NCI-H1694 treated with DMSO at 0.1 percent for 48 hours (cell line): ENCODE data around the gene MCOLN1.
"Not testable (repeated sequence)": the region's sequence is repeated elsewhere in the genome, so short reads cannot be mapped to it uniquely, and the experiment has no call there.

ENCODE experiments used
- DNase-seq: peaks from one replicate; lab custom pipeline; 2025; lab: John Stamatoyannopoulos, UW

MCOLN1 gene

DNA sequence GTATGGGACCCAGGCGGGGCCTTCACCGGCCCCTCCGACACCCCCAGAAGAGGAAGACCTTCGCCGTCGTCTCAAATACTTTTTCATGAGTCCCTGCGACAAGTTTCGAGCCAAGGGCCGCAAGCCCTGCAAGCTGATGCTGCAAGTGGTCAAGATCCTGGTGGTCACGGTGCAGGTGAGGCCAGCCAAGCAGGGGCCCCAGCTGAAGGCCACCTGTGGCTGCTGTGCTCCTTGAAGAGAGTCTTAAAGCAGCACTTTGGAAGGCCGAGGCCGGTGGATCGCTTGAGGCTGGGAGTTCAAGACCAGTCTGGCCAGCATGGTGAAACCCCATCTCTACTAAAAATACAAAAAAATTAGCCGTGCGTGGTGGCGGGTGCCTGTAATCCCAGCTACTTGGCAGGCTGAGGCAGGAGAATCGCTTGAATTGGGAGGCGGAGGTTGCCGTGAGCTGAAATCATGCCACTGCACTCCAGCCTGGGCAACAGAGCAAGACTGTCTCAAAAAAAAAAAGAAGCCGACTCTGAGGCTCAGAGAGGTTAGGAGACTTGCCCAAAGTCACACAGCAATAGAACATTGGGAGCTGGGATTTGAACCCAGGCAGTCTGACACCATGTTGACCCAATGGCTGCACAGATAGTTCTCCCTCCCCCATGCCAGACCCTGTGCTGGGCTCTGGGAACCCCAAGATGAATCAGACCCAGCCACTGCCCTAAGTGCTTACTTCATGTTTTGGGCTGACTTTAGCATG lies 2.7 kb downstream of the MCOLN1 start:
- DNase-seq: no peak

DNA sequence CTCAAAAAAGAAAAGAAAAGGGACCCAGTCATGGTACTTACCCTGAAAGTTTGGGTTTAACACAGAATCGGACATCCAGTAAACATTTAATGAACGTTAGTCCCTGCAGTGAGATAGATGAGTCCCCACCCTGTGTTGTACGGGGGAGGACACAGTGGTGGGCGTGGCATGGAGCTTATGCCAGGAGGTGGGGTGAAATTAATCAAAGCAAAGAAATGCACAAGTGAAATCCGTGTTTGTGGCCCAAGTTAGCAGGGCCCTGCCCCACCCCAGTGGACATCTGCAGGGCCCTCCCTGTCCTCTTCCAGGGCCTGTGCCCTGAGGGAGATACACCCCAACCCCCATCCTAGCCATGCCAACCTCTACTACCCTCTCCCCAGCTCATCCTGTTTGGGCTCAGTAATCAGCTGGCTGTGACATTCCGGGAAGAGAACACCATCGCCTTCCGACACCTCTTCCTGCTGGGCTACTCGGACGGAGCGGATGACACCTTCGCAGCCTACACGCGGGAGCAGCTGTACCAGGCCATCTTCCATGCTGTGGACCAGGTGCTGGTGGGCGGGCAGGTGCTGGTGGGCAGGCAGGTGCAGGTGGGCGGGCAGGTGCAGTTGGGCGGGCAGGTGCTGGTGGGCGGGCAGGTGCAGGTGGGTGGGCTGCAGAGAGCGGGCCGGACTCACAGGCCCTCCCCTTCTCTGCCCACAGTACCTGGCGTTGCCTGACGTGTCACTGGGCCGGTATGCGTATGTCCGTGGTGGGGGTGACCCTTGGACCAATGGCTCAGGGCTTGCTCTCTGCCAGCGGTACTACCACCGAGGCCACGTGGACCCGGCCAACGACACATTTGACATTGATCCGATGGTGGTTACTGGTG lies 3.9 kb downstream of the MCOLN1 start:
- DNase-seq: no peak

DNA sequence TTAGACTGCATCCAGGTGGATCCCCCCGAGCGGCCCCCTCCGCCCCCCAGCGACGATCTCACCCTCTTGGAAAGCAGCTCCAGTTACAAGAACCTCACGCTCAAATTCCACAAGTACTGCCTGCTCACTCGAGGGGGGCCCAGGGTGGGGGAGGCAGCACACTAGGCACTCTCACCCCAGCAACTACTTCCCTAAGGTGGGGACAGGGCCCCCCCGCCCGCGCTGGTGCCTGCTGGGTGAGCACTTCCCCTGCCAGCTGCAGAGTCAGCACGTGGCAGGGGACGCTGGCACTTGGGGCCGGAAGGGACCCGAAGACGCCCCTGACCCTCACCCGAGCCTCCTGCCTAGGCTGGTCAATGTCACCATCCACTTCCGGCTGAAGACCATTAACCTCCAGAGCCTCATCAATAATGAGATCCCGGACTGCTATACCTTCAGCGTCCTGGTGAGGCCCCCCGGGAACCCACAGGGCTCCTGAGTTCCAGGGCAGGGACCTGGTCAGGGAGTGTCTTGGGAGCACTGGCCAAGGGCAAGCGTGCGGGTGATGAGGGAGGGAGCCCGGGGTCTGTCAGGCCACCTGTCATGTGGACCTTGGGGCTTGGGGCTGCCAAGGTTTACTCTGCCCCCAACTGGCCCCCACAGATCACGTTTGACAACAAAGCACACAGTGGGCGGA lies 5.2 kb downstream of the MCOLN1 start:
- DNase-seq: no peak

DNA sequence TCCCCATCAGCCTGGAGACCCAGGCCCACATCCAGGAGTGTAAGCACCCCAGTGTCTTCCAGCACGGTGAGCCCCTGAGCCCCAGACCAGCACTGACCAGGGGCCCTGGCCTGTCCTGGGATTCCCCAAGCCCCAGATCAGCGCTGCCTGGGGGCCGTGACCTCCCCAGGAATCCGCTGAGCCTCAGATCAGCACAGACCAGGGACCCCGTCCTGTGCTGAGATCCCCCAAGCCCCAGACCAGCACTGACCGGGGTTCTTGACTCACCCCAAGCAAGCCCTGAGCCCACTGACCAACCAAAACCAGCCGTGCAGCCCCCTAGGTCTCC lies 5.7 kb downstream of the MCOLN1 start:
- DNase-seq: no peak

DNA sequence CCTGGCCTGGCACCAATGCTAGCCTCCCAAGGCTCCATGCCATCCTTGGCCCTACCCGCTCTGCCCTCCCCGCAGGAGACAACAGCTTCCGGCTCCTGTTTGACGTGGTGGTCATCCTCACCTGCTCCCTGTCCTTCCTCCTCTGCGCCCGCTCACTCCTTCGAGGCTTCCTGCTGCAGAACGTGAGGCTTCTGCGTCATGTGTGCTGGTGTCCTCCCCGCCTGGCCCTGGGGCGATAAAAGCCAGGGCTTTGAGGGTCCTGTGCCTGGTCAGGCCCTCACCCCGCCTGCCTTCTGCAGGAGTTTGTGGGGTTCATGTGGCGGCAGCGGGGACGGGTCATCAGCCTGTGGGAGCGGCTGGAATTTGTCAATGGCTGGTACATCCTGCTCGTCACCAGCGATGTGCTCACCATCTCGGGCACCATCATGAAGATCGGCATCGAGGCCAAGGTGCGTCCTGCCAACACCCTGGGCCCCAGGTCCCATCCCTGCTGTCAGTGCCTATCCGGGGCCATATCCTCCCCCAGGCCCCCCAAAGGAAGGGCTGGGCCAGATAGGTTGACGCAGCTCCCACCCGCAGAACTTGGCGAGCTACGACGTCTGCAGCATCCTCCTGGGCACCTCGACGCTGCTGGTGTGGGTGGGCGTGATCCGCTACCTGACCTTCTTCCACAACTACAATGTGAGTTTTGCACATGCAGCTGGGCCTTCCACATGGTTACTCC lies 6.3 kb downstream of the MCOLN1 start:
- DNase-seq: no peak

DNA sequence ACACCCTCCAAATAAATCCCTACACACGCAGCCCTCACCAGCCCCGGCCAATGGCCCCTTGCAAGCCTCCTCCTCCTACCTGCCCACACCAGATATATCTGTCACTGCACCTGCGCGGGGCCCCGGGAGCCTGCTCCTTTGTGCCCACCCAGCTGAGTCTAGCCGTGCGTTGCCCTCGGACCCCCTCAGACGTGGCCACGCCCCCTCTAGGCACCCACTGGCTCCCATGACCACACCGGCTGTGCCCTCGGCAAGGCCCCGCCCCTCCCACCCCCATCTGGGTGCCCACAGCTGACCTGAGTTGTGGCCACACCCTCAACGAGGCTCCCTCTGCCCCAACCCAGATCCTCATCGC lies 6.8 kb downstream of the MCOLN1 start:
- no peak for DNase-seq

DNA sequence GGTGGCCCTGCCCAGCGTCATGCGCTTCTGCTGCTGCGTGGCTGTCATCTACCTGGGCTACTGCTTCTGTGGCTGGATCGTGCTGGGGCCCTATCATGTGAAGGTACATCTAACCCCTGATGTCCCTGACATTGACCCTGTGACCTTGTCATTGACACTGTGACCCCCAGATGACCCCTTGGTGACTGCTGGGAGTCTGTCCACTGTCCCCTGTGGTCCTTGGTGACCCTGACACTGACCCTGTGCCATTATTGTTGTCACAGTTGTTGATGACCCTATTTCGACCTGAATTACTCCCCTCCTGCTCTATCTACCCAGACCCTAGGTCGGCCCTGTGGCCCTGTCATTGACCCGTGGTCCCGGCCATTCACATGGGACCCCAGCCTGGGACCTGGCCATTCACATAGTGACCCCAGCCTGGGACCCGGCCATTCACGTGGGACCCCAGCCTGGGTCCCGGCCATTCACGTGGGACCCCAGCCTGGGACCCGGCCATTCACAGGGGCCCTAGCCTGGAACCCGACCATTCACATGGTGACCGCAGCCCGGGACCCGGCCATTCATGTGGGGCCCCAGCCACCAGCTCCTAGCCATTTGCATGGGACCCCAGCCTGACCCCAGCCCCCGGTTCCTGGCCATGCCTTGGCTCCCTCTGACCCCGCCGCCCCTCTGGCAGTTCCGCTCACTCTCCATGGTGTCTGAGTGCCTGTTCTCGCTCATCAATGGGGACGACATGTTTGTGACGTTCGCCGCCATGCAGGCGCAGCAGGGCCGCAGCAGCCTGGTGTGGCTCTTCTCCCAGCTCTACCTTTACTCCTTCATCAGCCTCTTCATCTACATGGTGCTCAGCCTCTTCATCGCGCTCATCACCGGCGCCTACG lies 7.4 kb downstream of the MCOLN1 start:
- no peak for DNase-seq

DNA sequence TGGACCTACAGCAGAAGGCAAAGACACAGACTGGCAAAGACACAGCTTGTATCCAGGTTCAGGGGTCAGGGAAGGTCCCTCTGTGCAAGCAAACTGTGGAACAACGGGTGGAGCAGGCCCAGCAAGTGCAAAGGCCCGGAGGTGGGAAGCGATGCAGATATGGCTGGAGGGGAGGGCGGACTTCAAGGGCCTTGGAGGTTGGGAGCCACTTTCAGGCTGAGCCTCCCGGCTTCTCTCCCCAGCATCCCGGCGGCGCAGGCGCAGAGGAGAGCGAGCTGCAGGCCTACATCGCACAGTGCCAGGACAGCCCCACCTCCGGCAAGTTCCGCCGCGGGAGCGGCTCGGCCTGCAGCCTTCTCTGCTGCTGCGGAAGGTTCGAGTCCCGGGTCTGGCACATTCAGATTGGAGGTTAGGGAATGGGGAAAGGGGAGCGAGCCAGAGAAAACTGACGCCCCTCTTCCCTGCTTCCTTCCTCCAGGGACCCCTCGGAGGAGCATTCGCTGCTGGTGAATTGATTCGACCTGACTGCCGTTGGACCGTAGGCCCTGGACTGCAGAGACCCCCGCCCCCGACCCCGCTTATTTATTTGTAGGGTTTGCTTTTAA lies 11.0 kb downstream of the MCOLN1 start:
- no peak for DNase-seq

DNA sequence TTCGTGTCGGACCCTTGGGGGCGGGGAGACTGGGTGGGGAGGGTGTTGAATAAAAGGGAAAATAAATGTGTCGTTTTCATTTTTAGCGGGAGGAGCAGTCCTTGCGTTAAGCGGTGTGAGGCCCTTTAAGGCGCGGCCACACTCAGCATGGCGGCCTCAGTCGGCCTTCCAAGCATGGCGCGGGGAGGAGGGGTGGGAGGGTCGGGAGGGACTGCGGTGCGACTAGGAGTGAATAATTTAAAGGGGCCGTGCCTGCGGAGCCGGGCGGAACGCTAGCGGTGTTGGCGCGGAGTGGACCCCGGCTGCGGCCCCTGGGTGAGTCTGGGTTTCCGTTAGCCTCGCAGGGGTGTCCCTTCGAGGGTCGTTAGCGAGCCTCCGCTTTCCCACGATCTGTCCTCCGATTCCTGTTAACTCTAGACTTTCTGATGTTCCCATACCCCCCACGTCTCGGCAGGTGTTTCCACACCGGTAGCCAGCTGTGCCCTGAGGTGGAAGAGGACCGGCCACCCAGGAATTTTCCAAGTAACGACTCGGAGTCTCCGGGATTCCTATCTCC lies 11.6 kb downstream of the MCOLN1 start:
- DNase-seq: peak; percentile 45

DNA sequence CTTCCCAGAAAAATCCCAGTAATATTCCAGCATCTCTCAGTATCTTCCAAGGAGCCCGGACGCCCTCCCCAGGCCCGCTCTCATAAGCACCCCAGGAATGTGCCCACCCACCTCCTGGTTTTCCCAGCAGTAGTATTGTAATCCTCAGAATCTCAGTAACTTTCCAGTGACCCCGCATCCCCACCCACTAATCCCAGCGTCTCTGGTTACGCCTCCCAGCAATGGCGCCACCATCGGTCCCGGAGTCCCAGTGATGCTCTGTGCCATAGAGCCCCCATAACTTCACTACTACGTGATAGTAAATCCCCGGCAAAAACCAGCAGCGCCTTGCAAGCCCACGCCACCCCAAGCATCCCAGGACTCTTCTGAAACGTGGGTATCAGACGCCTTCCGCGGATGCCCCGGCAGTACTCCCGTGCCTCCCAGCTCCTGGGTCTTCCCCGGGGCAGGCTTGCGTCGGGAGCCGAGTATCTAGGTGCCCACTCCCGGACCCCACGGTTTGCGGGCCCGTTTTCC lies 12.2 kb downstream of the MCOLN1 start:
- peak; percentile 27 for DNase-seq

DNA sequence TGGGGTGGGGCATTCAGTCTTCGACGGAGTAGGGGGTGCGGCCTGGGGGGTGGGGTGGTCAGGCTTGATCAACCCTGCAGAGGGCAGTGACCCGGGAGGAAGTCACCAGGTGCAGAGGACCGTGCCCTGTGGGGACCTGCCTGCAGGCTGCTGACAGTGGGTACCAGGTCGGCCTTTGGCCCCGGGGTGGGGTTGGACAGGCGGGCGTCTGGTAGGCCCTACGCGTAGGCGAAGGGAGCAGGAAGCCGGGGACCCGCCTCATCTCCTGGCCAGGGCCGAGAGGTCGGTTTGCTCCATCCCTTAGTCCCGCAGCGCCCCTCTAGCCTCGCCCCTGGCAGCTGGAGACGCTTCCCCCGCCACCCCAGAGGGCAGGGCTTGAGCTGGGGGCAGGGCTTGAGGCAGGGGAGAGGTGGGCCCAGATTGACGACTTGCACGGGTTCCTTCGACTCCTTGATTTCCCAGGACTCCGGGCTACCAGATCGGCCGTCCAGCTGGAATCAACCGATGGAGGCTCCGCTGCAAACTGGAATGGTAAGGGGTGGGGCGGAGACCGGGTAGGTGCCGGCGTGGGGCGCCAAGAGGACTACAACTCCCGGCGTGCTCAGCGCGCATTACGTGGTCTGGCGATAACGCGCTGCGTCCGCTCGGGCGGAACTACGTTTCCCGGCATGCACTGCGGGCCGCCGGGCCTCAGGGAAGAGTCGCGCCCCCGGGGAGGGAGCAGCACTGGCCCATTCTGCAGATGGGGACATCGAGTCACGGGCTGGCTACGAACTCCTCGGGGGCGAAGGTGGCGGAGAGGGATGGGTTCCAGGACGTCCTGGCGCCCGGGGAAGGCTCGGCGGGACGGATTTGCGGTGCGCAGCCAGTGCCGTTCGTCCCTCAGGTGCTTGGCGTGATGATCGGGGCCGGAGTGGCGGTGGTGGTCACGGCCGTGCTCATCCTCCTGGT lies 12.9 kb downstream of the MCOLN1 start, which contains the start of gene PNPLA6:
PNPLA6 (plus strand) TSS at position 671 of the 951 bp plus-strand sequence; CDS start at position 743, 72 bp downstream.
- DNase-seq: peak; percentile 76

DNA sequence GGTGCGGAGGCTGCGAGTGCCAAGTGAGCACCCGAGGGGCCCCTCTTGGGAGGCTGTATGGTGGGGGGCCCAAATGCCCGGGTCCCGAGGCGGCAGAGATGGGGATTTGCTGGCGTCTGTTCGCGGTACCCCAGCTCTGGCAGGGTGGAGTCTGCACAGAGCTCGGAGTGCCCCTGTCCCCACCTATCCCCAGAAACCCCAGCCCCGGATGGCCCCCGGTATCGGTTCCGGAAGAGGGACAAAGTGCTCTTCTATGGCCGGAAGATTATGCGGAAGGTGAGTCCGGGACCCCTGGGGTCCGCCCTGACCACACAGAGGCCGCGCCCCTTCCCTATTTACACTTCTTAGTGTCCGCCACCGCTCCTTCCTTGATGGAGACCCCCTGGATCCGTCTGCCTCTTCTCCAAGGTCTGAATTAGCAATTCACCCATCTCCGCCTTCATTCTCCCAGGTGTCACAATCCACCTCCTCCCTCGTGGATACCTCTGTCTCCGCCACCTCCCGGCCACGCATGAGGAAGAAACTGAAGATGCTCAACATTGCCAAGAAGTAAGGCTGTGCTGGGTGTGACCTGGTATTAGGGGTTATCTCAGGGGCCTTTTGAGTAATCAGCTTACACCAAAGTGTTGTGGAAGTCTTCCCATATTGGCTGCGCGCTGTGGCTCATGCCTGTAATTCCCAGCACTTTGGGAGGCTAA lies 13.7 kb downstream of the MCOLN1 start:
- DNase-seq: no peak

DNA sequence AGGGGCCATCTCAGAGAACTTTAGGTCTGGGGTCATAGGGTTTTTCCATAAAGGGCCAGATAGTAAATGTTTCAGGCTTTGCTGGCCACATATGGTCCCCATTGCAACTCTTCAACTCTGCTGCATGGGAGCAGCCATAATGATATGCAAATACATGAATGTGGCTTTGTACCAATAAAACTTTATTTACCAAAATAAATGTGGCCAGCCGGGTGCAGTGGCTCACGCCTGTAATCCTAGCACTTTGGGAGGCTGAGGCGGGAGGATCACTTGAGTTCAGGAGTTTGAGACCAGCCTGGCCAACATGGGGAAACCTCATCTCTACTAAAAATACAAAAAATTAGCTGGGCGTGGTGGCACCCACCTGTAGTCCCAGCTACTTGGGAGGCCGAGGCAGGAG lies 16.6 kb downstream of the MCOLN1 start:
- not testable (repeated sequence) for DNase-seq

DNA sequence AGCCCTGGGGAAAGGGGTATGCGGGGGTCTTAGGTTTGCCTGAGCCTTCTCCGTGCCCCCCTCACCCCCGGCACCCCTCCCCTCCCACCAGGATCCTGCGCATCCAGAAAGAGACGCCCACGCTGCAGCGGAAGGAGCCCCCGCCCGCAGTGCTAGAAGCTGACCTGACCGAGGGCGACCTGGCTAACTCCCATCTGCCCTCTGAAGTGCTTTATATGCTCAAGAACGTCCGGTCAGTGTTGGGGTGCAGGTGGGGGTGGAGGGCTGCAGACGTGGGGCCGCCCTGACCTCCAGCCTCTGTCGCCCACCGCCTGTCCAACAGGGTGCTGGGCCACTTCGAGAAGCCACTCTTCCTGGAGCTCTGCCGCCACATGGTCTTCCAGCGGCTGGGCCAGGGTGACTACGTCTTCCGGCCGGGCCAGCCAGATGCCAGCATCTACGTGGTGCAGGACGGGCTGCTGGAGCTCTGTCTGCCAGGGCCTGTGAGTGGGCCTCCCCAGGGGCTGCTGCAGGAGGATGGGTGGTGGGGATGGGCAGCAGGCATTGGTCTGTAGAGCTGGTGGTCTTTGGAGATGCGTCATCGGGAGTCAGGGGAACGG lies 17.5 kb downstream of the MCOLN1 start:
- DNase-seq: no peak

DNA sequence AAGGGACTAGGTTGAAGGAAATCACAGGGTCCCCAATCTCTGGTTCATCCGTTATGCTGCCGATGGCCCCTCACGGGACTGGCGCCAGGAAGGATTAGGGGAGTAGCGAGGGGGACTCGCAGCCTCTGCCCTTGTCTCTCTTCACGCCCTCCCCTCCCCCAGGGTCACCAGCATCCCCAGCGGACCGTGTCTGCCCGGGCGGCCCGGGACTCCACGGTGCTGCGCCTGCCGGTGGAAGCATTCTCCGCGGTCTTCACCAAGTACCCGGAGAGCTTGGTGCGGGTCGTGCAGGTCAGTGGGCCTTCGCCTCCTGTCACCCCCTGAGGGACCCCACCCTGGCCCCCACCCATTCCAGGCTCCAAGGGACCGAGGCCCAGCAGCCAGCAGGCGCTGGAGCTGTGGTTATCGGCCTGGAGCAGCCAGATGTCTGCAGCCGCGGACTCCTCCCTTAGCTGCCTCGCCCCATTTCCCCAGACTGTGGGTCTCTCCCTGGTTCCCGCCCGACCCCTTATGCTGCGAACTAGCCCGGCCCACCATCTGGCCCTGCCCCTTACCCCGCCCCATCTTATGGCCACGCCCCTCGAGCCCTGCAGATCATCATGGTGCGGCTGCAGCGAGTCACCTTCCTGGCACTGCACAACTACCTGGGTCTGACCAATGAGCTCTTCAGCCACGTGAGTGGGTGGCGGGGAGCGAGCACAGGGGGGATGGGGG lies 18.5 kb downstream of the MCOLN1 start:
- DNase-seq: no peak

DNA sequence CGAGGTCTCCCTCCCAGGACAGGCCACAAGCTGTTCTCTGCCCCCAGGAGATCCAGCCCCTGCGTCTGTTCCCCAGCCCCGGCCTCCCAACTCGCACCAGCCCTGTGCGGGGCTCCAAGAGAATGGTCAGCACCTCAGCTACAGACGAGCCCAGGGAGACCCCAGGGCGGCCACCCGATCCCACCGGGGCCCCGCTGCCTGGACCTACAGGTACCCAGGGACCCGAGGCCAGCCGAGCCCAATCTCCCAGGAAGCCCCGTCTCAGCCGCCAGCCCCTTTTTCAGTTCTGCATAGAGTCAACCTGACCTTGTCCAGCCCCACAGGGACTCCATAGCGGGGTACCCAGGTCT lies 19.0 kb downstream of the MCOLN1 start:
- no peak for DNase-seq

DNA sequence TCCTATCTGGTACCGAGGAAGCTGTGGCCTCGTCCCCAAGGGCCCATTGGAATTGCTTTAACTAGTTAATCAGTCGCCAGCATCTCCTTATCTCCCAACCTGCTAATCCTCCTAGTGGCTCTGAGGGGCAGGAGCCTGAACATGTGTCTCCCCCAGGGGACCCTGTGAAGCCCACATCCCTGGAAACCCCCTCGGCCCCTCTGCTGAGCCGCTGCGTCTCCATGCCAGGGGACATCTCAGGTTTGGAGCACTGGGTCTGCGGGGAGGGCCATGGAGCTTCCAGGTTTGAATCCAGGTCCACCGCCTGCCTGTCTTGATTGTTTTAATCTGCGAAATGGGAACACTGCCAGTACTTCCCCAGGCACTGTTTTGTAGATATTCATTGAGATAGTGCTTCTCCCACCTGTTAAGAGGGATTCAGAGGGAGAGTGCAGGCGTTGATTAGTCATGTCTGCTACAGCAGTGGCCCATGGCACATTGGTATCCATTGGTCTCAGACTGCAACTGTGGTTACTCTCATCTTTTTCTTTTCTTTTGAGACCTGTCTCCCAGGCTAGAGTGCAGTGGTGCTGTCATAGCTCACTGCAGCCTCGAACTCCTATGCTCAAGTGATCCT lies 19.5 kb downstream of the MCOLN1 start:
- DNase-seq: no peak
